ENCODE data around the gene GNA12. TPM values are rescaled to one million over a fixed set of nuclear protein-coding genes. Genes with fewer than 3 reads are reported as not detected.
"Not testable (repeated sequence)": the region's sequence is repeated elsewhere in the genome, so short reads cannot be mapped to it uniquely, and the experiment has no call there.

GNA12 gene
- total and polyA plus RNA-seq, 2 experiments from 2014 or later, result 28.4 to 40.2 TPM

DNA sequence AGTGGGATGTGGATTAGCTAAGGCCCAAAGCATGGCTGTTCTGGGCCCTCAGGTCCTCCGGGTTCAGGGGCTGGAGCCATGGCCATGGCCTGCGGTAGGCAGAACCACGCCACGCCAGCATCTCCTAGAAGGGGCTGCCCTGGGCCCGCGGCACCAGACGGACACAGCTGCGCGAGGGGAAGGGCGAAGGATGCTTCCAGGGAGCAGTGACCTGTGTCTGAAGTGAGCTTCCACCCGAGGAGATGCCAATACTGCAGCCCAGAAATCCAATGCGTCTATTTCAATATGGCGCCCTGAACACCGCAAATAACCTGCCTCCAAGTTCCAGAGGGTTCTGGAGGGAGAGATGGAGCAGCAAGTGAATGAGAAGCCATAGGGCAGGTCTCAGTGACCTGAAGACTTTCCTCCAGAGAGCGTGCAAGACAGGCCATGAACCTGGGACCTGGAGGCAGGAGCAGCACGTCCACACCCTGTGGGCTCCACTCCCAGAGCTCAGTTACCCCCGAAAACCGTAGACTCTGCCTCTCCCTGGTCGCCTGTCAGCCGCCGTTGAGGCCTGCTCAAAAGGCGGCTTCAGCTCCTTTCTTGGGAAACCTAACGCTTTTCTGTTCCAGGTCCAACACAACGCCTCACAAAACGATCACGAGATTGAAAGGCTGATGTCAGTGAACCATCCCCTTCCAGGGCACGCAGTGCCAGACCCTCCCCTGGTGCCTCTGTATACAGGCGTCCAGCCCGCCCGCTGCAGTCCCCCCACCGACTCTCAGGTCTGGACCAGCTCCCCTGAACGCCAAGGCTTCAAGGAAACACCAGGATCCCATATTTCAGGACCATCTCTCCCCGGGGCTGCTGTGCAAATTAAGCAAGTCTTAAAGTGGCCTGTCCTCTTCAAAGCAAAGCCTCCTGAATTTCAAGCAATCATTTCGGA, 118.7 kb downstream of the GNA12 start:
- DNase-seq (ENCODE audit: low spot score), result no peak
- WGBS (ENCODE audit: low lambda C conversion rate, missing lambda C conversion rate), result 96% methylated on average over 34 of the region's 34 CpGs
- H2AFZ ChIP-seq, result no peak overlapping the region
- H3K36me3 ChIP-seq (replicated peaks; ENCODE audit: insufficient read depth, low read depth), result no peaks in the 10 kb centered on the region
- no peaks in the 10 kb centered on the region for H3K9me2 ChIP-seq (replicated peaks; ENCODE audit: insufficient read depth)
- H3K27me3 ChIP-seq, result no peaks in the 10 kb centered on the region
- H3K4me2 ChIP-seq, result no peak overlapping the region
- H3K4me3 ChIP-seq, result no peak overlapping the region
- H4K20me1 ChIP-seq (ENCODE audit: insufficient read depth, poor library complexity, severe bottlenecking), result no peaks in the 10 kb centered on the region
- no peak for TF ChIP-seq EZH2 (IDR thresholded peaks at IDR 0.05; ENCODE audit: borderline replicate concordance)
- no peak for TF ChIP-seq EZH2phosphoT487 (IDR thresholded peaks at IDR 0.05; ENCODE audit: low read depth, severe bottlenecking, unreplicated experiment)
- TF ChIP-seq, protein P1, sequence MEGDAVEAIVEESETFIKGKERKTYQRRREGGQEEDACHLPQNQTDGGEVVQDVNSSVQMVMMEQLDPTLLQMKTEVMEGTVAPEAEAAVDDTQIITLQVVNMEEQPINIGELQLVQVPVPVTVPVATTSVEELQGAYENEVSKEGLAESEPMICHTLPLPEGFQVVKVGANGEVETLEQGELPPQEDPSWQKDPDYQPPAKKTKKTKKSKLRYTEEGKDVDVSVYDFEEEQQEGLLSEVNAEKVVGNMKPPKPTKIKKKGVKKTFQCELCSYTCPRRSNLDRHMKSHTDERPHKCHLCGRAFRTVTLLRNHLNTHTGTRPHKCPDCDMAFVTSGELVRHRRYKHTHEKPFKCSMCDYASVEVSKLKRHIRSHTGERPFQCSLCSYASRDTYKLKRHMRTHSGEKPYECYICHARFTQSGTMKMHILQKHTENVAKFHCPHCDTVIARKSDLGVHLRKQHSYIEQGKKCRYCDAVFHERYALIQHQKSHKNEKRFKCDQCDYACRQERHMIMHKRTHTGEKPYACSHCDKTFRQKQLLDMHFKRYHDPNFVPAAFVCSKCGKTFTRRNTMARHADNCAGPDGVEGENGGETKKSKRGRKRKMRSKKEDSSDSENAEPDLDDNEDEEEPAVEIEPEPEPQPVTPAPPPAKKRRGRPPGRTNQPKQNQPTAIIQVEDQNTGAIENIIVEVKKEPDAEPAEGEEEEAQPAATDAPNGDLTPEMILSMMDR (IDR thresholded peaks at IDR 0.05; ENCODE audit: poor library complexity), result no peak
- no peaks in the 10 kb centered on the region for H3K4me1 ChIP-seq (ENCODE audit: insufficient read depth)
- H3K9me3 ChIP-seq (ENCODE audit: low read depth), result no peaks in the 10 kb centered on the region
- no peak overlapping the region for H3K27ac ChIP-seq
- no peaks in the 10 kb centered on the region for H3K79me2 ChIP-seq

DNA sequence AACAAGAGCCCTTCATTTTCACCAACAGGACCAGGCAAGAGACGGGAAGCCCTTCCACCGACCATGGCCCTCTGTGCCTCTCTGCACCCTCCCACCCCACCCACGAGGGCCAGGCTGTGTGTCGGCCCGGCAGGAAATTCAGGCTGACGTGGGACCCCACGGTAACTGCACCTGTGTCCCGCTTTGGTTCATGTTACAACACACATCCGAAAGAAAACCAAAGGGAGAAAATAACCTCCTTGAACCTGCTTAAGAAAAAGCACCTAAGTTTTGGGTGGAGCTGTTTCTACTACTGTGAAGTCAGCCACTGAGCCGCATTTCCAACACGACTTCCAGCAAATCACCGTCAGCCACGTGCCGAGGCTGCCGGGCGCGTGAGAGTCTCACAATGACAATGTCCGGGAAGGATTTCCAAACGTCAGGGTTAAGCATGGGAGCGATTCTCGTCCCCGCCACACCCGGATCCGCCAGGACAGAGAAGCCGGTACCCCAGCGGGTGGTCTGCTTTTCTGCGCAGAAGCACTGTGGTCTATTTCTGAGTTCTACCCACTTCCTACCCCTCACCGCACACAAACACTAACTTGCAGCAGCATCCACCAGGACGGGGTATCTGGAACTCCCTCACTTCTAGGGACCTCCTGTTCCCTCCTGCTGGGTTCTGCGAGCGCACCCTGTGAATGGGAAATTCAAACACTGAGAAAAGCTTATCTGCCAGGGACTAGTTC, 119.5 kb downstream of the GNA12 start:
- no peaks in the 10 kb centered on the region for H3K79me2 ChIP-seq
- TF ChIP-seq EZH2phosphoT487 (IDR thresholded peaks at IDR 0.05; ENCODE audit: low read depth, severe bottlenecking, unreplicated experiment), result no peak
- TF ChIP-seq, protein P1 (IDR thresholded peaks at IDR 0.05; ENCODE audit: poor library complexity), result no peak
- no peak overlapping the region for H3K4me2 ChIP-seq
- no peaks in the 10 kb centered on the region for H3K27me3 ChIP-seq
- H3K9me3 ChIP-seq (ENCODE audit: low read depth), result no peaks in the 10 kb centered on the region
- 97% methylated on average over 29 of the region's 31 CpGs for WGBS (ENCODE audit: low lambda C conversion rate, missing lambda C conversion rate)
- H3K9me2 ChIP-seq (replicated peaks; ENCODE audit: insufficient read depth), result no peaks in the 10 kb centered on the region
- H3K4me1 ChIP-seq (ENCODE audit: insufficient read depth), result no peaks in the 10 kb centered on the region
- no peaks in the 10 kb centered on the region for H3K36me3 ChIP-seq (replicated peaks; ENCODE audit: insufficient read depth, low read depth)
- H3K27ac ChIP-seq, result no peak overlapping the region
- no peak overlapping the region for H2AFZ ChIP-seq
- no peak for DNase-seq (ENCODE audit: low spot score)
- H4K20me1 ChIP-seq (ENCODE audit: insufficient read depth, poor library complexity, severe bottlenecking), result no peaks in the 10 kb centered on the region
- H3K4me3 ChIP-seq, result no peak overlapping the region

DNA sequence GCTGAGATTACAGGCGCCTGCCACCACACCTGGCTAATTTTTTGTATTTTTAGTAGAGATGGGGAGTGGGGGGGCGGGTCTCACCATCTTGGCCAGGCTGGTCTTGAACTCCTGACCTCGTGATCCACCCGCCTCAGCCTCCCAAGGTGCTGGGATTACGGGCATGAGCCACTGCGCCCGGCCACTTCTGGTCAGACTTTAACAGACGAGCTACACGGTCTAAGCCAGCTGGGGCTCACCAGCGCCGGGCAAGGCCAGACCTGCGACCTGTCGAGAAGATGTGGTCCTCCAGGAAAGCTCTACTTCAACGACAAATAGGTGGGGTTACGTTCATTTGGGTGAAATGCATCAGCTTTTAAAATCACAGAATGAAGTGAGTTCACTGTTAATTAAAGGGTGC, 120.1 kb downstream of the GNA12 start:
- not testable (repeated sequence) for DNase-seq (ENCODE audit: low spot score); H3K36me3 ChIP-seq (replicated peaks; ENCODE audit: insufficient read depth, low read depth)
- WGBS (ENCODE audit: low lambda C conversion rate, missing lambda C conversion rate), result 98% methylated on average over 15 of the region's 15 CpGs

More for the DNA sequence above, 120.1 kb downstream of the GNA12 start:
- H4K20me1 ChIP-seq (ENCODE audit: insufficient read depth, poor library complexity, severe bottlenecking); H3K4me1 ChIP-seq (ENCODE audit: insufficient read depth); H3K79me2 ChIP-seq; H3K27me3 ChIP-seq; H3K4me3 ChIP-seq; H3K9me2 ChIP-seq (replicated peaks; ENCODE audit: insufficient read depth); H3K4me2 ChIP-seq; H3K27ac ChIP-seq; H2AFZ ChIP-seq; H3K9me3 ChIP-seq (ENCODE audit: low read depth): not testable (repeated sequence)

All from hepatocyte (in vitro differentiated cells).